WERI-Rb-1 (cell line): ENCODE results near the gene PRKRA.
A peak's percentile ranks its signal among the peaks of the same experiment; 100 is the strongest.
"Not testable (repeated sequence)": the region's sequence is repeated elsewhere in the genome, so short reads cannot be mapped to it uniquely, and the experiment has no call there.

Experiments used
- DNase-seq: peaks from one replicate; pipeline ENCODE4 v3.0.0-alpha.2; 2020
- H3K27ac ChIP-seq: fragments of 250-450 bp; sonication (Bioruptor Pico); 2 replicates; pipeline ENCODE4 v1.5.1; 2020; ENCODE audit warnings: mild to moderate bottlenecking, moderate library complexity
- H3K27me3 ChIP-seq: fragments of 250-450 bp; sonication (Bioruptor Pico); 2 replicates; pipeline ENCODE4 v1.5.1; 2021; ENCODE audit warnings: mild to moderate bottlenecking, low read depth, moderate library complexity; ENCODE audit not compliant: insufficient read depth, severe bottlenecking
- H3K36me3 ChIP-seq: fragments of 250-450 bp; sonication (Bioruptor Pico); 2 replicates; pipeline ENCODE4 v1.5.1; 2020; ENCODE audit warnings: mild to moderate bottlenecking, moderate library complexity
- H3K4me3 ChIP-seq: 2 replicates; pipeline ENCODE4 v1.5.1; 2011; ENCODE audit warnings: low read depth, mild to moderate bottlenecking, control low read depth, low read length
- H3K9me3 ChIP-seq: fragments of 250-450 bp; sonication (Bioruptor Pico); 2 replicates; pipeline ENCODE4 v1.5.1; 2021; ENCODE audit warnings: mild to moderate bottlenecking, moderate library complexity; ENCODE audit not compliant: severe bottlenecking
- TF ChIP-seq, protein P1 (sequence below): IDR thresholded peaks from 2 replicates; pipeline ENCODE4 v1.5.1; 2011; ENCODE audit warnings: low read depth, mild to moderate bottlenecking, control low read depth, inconsistent platforms, low read length

The PRKRA gene

DNA sequence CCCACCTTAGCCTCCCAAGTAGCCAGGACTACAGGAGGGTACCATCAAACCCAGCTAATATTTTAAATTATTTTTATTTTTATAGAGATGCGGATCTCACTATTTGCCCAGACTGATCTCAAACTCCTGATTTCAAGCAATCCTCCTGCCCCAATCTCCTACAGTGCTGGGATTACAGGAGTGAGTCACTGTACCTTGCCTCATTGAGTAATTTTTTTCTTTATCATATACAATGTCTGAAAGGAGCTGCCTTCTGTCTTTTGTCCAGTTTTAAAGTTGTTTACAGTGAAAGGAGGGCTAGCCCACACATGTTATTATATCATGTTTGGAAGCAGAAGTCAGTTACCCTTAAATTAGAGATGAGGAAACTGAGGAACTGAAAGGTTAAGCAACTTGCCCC is 32.5 kb downstream of the PRKRA start:
- TF ChIP-seq, protein P1, sequence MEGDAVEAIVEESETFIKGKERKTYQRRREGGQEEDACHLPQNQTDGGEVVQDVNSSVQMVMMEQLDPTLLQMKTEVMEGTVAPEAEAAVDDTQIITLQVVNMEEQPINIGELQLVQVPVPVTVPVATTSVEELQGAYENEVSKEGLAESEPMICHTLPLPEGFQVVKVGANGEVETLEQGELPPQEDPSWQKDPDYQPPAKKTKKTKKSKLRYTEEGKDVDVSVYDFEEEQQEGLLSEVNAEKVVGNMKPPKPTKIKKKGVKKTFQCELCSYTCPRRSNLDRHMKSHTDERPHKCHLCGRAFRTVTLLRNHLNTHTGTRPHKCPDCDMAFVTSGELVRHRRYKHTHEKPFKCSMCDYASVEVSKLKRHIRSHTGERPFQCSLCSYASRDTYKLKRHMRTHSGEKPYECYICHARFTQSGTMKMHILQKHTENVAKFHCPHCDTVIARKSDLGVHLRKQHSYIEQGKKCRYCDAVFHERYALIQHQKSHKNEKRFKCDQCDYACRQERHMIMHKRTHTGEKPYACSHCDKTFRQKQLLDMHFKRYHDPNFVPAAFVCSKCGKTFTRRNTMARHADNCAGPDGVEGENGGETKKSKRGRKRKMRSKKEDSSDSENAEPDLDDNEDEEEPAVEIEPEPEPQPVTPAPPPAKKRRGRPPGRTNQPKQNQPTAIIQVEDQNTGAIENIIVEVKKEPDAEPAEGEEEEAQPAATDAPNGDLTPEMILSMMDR: no peak

DNA sequence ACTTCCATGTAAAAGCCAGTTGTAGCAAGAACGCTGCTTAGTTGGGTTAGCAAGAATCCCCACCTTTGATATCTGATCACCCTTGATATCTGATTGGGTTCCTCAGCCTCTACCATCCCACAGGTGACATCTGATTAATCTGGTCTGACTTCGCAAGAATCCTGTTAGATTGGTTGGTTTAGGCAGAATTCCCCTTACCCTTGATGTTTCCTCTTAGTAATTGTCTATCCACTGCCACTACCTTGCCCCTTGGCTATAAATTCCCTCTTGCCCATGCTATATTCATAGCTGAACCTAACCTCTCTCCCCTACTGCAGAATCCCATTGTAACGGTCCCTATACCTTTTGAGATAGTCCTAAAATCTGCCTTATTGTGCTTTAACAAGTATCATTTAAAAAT is 33.1 kb downstream of the PRKRA start:
- no peak for DNase-seq
- no peaks in the 10 kb centered on the region for H3K36me3 ChIP-seq

More for the DNA sequence above, 32.5 kb downstream of the PRKRA start:
- no peak for DNase-seq
- no peak overlapping the region for H3K4me3 ChIP-seq
- no peaks in the 10 kb centered on the region for H3K27me3 ChIP-seq
- no peak overlapping the region for H3K27ac ChIP-seq
- H3K9me3 ChIP-seq: no peaks in the 10 kb centered on the region
- no peaks in the 10 kb centered on the region for H3K36me3 ChIP-seq

DNA sequence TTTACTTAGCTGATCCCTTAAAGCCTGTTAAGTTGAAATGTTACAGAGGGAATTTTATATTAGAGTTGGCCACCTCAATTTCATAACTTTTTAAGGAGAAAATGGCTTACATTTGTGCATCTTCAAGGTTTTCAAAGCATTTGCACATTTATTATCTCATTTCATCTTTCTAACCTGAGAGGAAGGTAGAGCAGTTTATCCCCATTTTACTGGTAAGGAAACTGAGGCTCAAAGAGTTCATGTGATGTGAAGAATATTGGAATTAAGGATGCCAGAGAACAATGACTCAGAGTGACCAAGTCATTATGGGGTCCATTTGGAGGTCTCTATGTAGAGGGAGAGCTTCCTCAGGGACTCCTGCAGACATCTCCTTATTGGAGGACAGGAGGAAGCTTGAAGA is 35.0 kb downstream of the PRKRA start:
- Histone ChIP-seq H3K27me3 (no peaks in the 10 kb centered on the region), H3K36me3 (no peaks in the 10 kb centered on the region), H3K27ac (no peak overlapping the region), H3K9me3 (no peaks in the 10 kb centered on the region), H3K4me3 (no peak overlapping the region)
- TF ChIP-seq, protein P1: no peak
- no peak for DNase-seq

More for the DNA sequence above, 33.1 kb downstream of the PRKRA start:
- Histone ChIP-seq H3K27me3 (no peaks in the 10 kb centered on the region), H3K9me3 (no peaks in the 10 kb centered on the region), H3K4me3 (no peak overlapping the region), H3K27ac (no peak overlapping the region)
- TF ChIP-seq, protein P1: no peak

DNA sequence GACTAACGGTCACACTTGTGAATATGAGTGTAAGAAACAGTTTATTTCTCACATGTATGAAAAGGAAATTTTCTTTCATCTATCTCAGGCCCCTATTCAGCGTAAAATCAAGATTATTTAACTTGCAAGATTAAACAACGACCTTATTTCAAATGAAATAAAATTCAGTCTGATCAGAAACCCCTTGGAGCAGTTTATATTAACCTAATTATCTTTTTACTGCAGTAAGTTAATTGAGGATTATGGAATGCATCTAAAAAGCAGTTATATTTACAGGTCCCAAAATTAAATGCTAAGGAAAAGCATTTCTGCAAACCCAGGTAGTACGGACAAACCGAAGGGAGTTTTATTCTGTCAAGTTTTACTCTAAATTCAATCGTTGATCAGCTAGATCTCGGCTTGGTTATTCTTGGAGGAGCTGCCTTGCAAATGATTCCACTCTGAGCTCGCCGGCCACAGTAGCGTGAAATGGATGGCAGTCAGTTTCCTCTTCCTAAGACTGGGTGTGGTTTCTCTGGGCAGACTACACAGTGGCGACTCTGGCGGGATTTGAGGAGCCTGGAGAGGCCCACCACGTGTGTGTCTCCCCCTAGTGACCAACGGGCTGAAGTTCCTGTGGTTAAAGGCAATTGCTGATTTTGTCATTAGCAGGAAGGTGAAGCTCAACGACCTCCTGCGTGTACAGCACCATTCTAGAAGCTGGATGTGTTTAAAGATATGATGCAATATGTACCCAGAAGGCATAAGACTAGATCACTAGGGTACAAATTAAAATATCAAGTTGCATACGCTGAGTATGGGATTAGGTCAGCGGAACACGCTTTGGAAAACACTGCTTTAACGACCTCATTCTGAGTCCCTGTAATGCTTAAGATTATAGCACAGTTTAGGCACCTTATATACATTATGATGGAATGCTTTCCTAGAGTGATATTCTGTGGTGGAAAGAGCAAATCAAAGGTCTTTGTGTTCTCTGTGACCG is 36.4 kb downstream of the PRKRA start:
- peak; percentile 94 for DNase-seq
- peak overlapping the region; percentile 99 for H3K27ac ChIP-seq
- H3K9me3 ChIP-seq: no peaks in the 10 kb centered on the region
- H3K4me3 ChIP-seq: peak overlapping the region; percentile 57
- no peaks in the 10 kb centered on the region for H3K36me3 ChIP-seq
- H3K27me3 ChIP-seq: no peaks in the 10 kb centered on the region
- TF ChIP-seq, protein P1: peak; percentile 95

DNA sequence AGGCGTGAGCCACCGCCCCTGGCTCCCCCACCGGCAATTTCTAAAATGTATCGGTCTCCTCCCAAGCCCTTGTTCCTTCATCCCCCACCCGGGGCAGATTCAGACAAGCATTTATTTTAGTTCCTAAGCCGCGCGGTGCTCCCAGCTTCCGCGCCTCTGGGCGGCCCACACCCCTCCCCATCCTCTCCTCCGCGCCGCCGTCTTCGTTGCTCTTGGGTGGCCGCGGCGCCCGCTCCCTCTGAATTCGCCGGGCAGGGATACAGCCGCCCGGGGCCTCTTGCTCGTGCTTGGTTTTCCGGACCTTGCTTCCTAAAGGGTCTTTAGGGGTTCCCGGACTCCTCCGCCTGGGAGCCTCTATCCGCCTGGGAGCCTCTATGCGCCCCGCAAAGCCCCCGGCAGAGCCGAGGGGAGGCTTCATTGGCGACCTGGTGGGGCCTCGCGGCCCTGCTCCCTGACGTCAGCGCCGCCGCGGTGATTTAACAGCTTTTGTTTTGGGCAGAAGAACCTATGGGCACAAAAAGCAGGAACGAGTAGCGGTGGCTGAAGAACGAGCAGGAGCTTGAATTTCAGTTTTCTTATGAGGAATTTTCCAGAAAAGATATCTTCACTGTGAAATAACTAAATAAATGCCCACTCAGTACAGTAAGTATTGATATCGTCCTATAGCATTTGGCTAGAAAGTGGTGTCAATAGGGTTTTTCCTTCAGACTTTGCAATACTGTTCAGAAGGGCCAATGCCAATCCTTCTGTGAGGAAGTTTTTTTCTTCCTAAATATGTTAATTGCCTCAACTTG is 37.3 kb downstream of the PRKRA start:
- Histone ChIP-seq H3K27ac (peak overlapping the region; percentile 99), H3K27me3 (no peaks in the 10 kb centered on the region), H3K36me3 (no peaks in the 10 kb centered on the region), H3K9me3 (no peaks in the 10 kb centered on the region), H3K4me3 (peak overlapping the region; percentile 57)
- peak; percentile 83 for DNase-seq
- TF ChIP-seq, protein P1: no peak

DNA sequence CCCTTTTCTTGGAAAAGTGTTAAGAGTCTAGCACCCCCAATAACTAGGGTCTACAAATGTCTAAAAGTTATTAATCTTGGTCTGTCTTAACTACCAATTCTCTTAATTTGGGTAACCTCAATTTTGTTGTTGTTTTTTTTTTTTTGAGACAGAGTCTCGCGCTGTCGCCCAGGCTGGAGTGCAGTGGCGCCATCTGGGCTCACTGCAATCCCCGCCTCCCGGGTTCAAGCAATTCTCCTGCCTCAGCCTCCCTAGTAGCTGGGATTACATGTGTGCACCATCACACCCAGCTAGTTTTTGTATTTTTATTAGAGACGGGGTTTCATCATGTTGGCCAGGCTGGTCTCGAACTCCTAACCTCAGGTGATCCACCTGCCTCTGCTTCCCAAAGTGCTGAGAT is 38.5 kb downstream of the PRKRA start:
- H3K9me3 ChIP-seq, H3K27me3 ChIP-seq, H3K36me3 ChIP-seq, H3K27ac ChIP-seq, DNase-seq, H3K4me3 ChIP-seq: not testable (repeated sequence)
